Endothelial cell of umbilical vein (primary cell): Measurements from ENCODE around the gene ARFGAP3.

Experiments
- CTCF ChIP-seq, 2 donors: IDR thresholded peaks; 1 replicate in 1 of 2; 2 replicates in 1 of 2; pipeline ENCODE4 v1.5.1; 2011; ENCODE audit warnings: low read length in 2 of 2, mild to moderate bottlenecking in 2 of 2, moderate library complexity in 2 of 2, control low read depth in 1 of 2, inconsistent platforms in 1 of 2, low read depth in 1 of 2; ENCODE audit not compliant: insufficient read depth in 1 of 2; ENCODE audit errors: extremely low read depth in 1 of 2
- EZH2 ChIP-seq: IDR thresholded peaks from 2 replicates; pipeline ENCODE4 v1.6.1; 2012; ENCODE audit warnings: borderline replicate concordance, low read depth, mild to moderate bottlenecking, moderate library complexity, low read length, inconsistent platforms; ENCODE audit not compliant: severe bottlenecking
- FOS ChIP-seq: IDR thresholded peaks from 2 replicates; pipeline ENCODE4 v1.6.1; 2011; ENCODE audit warnings: mild to moderate bottlenecking, low read length, moderate library complexity, borderline replicate concordance; ENCODE audit not compliant: insufficient read depth
- JUN ChIP-seq: IDR thresholded peaks from 2 replicates; pipeline ENCODE4 v1.6.1; 2011; ENCODE audit warnings: borderline replicate concordance, low read depth; ENCODE audit not compliant: insufficient read length, insufficient read depth
- MAX ChIP-seq: IDR thresholded peaks from 2 replicates; pipeline ENCODE4 v1.6.1; 2011; ENCODE audit not compliant: insufficient read depth, insufficient read length
- MYC ChIP-seq: IDR thresholded peaks from one replicate; pipeline ENCODE4 v1.6.1; 2011; ENCODE audit warnings: mild to moderate bottlenecking, low read depth, low read length
- POLR2A ChIP-seq: IDR thresholded peaks from 2 replicates; pipeline ENCODE4 v1.6.1; 2012; ENCODE audit warnings: low read depth, mild to moderate bottlenecking, control low read depth, low read length
- POLR2AphosphoS5 ChIP-seq: IDR thresholded peaks from 2 replicates; pipeline ENCODE4 v1.6.1; 2012; ENCODE audit warnings: low read depth, mild to moderate bottlenecking, control low read depth, low read length, moderate library complexity; ENCODE audit not compliant: insufficient read depth

- TF ChIP-seq CTCF (IDR thresholded peaks at IDR 0.05; ENCODE audit: extremely low read depth in 1 of 2, insufficient read depth in 1 of 2, low read depth in 1 of 2, low read length in 2 of 2): no peak
- no peak for TF ChIP-seq JUN
- TF ChIP-seq POLR2A: no peak
- TF ChIP-seq POLR2AphosphoS5: no peak
- TF ChIP-seq FOS: no peak
- no peak for TF ChIP-seq MAX
- no peak for TF ChIP-seq EZH2
- no peak for TF ChIP-seq MYC
These were observed 35.7 kb downstream of the ARFGAP3 start for GRCh38 chr22:42821386-42821785.
